COLO668 (cell line): ENCODE data around the gene AMPD1.

ENCODE experiments used
- DNase-seq: peaks from one replicate; lab custom pipeline; 2025; ENCODE audit not compliant: unreplicated experiment; lab: John Stamatoyannopoulos, UW

The AMPD1 gene

DNA sequence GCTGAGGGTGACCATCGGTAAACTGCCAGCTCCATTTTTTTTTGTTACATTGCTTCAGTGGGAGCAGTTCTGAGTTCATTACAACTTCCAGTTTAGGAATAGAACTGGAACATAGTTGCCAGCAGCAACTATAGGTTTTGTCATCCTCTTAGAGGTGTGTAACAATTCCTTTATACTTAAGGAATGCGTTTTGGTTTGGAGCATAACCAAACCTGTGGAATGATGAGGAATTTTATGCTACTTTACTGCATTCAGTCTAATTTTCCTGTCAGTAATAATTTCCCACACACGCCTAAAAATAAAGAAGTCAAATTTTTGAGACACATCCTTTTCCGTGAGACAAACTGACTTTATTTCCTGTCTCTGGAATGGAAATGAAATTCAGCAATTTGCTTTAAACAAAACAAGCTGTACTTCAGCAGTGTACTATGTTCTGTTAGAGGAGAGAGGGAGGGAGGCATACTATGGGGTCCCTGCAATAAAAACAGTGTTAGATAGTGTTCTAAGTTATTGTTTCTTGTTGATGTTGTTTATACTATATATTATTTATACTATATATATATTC, 4.8 kb upstream of the AMPD1 start:
- no peak for DNase-seq

GRCh38 chr1:114696810-114697209, 1.5 kb upstream of the AMPD1 start:
- DNase-seq = no peak

- no peak for DNase-seq
Measured at GRCh38 chr1:114694540-114695310, 621 bp downstream of the AMPD1 start.

DNA sequence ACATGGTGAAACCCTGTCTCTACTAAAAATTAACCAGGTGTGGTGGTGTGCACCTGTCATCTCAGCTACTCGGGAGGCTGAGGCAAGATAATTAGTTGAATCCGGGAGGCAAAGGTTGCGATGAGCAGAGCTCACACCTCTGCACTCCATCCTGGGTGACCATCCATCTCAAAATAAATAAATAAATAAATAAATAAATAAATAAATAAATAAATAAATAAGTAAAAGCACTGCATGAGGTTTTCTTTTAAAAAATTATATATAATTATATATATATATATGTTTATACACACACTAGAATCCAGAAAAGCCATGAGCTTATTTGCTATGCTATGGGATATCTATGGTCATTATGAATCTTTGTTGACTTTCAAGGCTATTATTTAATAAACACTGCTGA, 2.4 kb downstream of the AMPD1 start:
- DNase-seq = no peak

DNA sequence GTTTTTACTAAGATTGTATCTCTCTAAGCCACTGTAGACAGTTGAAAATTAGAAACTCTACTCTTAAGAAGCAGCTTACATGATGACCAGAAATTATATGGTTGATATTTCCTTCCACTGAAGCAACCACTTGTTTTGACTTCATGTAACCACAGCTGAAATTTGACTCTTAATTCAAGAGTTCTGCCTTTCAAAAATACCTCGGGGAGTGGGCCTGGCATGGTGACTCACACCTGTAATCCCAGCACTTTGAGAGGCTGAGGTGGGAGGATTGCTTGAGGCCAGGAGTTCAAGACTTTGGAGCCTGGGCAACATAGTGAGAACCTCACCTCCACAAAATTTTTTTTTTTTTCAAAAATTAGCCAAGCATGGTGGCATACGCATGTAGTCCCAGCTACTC, 4.3 kb downstream of the AMPD1 start:
- DNase-seq = no peak

DNA sequence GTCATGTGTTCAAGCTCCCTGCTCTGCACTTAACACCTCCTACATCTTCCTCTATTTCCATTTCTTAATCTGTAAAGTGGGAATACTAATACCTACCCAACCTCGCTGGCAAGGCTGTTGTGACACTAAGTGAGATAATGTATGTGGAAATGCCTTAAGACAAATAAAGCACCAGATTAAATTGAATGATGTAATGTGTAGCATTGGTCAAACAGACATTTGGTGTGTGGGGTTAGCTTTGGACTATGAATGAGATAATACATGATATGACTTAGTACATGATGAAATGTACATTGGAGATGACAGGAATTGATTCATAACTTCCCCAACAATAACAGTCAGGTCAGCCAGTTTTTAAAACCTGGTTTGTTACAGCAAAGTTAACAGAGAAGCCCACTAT, 5.2 kb downstream of the AMPD1 start:
- no peak for DNase-seq

- DNase-seq = no peak
Measured at GRCh38 chr1:114688526-114688925, 6.8 kb downstream of the AMPD1 start.

DNA sequence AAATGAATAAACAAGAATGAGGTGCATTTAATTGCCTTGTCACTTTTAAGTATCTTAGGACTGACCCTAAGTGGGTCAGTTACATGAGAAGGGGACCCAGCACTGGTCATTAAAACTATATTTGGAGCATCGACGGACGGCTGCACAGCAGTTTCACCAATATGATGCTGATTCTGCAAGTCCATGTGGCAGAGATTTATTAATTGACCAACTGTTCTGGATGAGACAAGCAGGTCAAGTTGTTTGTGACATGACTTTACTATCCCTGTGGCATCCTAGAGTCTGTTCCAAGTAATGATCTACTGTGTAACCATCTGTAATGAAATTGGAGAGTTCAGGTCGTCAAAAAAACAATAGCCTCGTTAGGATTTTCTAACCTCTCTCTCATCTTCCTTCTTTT, 9.5 kb downstream of the AMPD1 start:
- no peak for DNase-seq

- DNase-seq = no peak
Measured at GRCh38 chr1:114677691-114678090, 17.7 kb downstream of the AMPD1 start.

DNA sequence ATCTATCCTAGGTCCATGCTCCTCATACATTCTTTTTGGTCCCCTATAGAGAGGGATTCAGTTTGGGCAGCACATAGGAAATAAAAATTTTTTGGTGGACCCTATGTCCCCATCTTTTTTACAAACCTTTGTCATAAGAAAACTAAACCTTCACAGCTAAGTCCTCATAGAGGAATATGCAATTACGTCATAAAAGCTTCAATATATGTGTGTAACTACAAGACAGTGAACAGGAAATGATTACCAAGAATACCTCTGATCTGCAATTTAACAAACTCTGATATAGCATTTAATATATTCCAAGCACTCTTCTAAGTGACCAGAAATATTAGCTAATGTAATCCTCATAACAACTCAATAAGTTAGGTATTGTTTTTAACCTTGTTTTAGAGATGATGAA, 19.2 kb downstream of the AMPD1 start:
- no peak for DNase-seq

- DNase-seq = no peak
Measured at GRCh38 chr1:114671939-114672275, 23.4 kb downstream of the AMPD1 start.

DNA sequence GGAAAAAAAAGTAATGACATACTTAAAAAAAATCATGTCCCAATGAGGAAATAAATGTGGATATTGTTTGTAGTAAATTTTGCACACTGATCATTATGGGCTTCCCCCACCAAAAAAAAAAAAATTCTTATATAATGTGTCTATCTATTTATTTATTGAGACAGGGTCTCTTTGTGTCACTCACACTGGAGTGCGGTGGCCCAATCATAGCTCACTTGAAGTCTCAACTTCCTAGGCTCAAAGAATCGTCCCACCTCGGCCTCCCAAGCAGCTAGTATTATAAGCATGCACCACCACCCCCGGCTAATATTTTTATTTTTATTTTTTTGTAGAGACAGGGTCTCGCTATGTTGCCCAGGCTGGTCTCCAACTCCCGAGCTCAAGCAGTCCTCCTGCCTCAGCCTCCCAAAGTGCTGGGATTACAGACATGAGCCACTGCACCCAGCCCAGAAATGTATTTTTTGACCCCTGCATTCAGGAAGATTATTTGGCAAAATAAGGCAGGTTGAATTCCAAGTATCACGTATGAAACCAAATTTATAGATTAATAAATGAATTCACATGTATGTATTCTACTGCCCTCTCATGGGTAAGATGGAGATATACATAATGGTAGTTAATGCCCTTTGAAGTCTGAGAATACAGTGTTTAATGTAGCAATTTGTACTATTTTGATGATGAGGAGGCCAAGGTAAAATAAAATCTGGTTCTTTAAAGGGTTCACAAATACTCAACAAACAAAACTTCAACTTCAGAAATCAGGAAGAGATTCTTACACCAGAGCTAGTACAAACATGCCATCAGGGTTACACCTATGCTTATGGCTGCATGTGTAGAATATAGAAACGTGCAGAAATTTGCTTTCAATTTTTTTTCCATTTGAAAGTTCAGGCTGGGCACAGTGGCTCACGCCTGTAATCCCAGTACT, 24.1 kb downstream of the AMPD1 start:
- no peak for DNase-seq

DNA sequence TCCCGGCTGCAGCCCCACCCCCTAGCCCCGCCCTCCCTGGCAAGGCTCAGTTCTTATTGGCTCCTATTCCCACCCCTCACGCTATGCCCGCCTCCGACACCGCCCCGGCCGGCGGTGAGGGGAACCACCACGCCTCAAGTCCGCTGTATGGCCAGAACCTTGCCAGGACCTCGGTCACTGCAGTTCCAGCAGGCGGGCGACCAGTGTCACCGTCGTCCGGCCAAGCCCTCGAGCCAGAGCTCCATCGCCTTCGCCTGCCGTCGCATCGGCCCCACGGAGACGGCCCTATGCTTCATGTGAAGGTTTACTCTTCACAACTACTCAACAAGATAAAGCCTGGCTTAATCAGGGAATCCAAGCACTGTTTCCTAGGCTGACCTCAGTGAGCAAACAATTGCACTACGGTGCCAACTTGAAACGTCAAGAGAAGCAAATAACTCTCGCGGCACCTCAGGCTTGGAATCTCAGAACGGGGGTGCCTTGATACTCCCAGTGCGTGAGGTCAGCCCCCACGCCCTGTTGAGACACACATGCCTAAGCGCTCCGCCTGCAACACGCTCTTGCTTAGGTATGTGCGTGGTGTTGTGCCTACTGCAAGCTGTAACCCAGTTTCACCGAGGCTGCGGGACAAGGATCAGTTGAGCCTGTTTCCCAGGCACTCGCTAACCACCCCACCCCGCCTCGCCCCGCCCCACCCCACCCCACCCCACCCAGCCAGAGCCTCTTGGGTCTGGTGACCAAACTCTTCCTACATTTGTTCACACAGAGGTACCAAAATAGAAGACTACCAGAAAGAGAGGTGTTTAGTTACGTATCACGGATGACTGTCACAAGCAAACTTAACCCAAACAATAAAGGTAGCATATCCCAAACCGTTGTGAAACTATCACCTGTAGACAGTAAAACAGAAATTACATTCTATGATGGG, 25.0 kb downstream of the AMPD1 start:
- DNase-seq = peak; percentile 81

GRCh38 chr1:114669562-114670082, 25.7 kb downstream of the AMPD1 start, which contains the start of gene DENND2C:
Gene DENND2C (minus strand): TSS chr1:114670049. CDS start chr1:114625984, 44,065 bp downstream.
- DNase-seq = no peak

GRCh38 chr1:114668784-114669561, 26.4 kb downstream of the AMPD1 start:
- DNase-seq = no peak

DNA sequence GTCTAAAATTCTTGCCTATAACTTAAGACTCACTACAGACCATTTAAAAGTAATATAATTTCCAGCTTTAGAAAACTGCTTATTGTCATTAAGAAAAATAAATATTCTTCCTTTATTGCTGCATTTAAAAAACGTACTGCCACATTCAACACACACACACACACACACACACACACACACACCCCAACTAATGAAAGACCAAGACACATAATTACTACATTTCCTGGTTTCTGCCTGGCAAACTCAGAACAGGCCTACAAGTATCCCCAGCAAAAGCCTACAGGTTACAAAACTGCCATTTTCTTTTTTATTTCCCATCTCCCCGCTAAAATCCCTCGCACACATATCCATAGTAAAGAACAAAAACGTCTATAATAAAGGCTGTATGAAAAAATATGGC, 27.0 kb downstream of the AMPD1 start:
- no peak for DNase-seq

- no peak for DNase-seq
Measured at GRCh38 chr1:114666954-114667353, 28.4 kb downstream of the AMPD1 start.

- no peak for DNase-seq
Measured at GRCh38 chr1:114660238-114660637, 35.1 kb downstream of the AMPD1 start.

DNA sequence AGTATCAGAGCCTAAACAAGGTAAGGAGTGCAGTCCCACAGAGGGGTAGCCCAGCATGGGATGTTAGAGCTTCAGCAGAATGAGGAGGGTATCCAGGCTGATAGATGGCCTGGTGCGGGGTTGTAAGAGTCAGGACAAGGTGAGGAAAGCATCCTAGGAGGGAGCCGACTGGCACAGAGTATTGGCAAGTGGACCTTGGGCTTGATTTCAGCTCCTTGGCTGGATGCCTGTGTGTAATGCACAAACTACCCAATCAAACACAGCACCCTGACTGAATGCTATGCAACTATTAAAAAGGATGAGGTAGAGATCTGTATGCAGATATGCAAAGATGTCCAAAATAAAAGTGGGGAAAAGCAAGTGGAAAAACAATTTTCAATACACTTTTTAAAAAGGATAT, 43.5 kb downstream of the AMPD1 start:
- no peak for DNase-seq

GRCh38 chr1:114648503-114648902, 46.8 kb downstream of the AMPD1 start:
- no peak for DNase-seq
